Measurements from ENCODE around the gene GAL3ST2.

GRCh38 chr2:241796610-241797138 is 20.1 kb downstream of the GAL3ST2 start:
- TF ChIP-seq EZH2 (IDR thresholded peaks at IDR 0.05; ENCODE audit: insufficient read depth, poor library complexity, severe bottlenecking) (no peak), EZH2phosphoT487 (IDR thresholded peaks at IDR 0.05; ENCODE audit: insufficient read depth, low read depth) (no peak)

Measured in GM23248 (cell line).